ENCODE data around the gene GNG11.

GRCh38 chr7:93933156-93933555 lies 11.6 kb downstream of the GNG11 start:
- TF ChIP-seq SREBF2 (IDR thresholded peaks at IDR 0.05) (no peak), POLR2A (IDR thresholded peaks at IDR 0.05; ENCODE audit: low read length) (no peak), CTCF (IDR thresholded peaks at IDR 0.05) (no peak), BHLHE40 (IDR thresholded peaks at IDR 0.05; ENCODE audit: low read depth, low read length) (no peak), EP300 (IDR thresholded peaks at IDR 0.05) (no peak), MAZ (IDR thresholded peaks at IDR 0.05; ENCODE audit: borderline replicate concordance, low read depth, low read length) (no peak), RAD21 (conservative IDR thresholded peaks at IDR 0.05 in 1 of 2, IDR thresholded peaks at IDR 0.05 in 1 of 2) (no peak)

Measured in A549 (cell line).